HAP-1 (cell line): ENCODE data around the gene VAMP1.
"Not testable (repeated sequence)": the region's sequence is repeated elsewhere in the genome, so short reads cannot be mapped to it uniquely, and the experiment has no call there.

ENCODE experiments used
- DNase-seq, 2 experiments: peaks; one replicate each; pipeline ENCODE4 v3.0.0-alpha.2; 2016 to 2020; ENCODE audit warnings: low spot score in 2 of 2
- H3K27me3 ChIP-seq: fragments of 250-450 bp; sonication (Bioruptor Pico); 2 replicates; pipeline ENCODE4 v1.5.1; 2020; ENCODE audit warnings: low read depth, mild to moderate bottlenecking, moderate library complexity
- H3K36me3 ChIP-seq: fragments of 250-450 bp; sonication (Bioruptor Pico); replicated peaks from 2 replicates; pipeline ENCODE4 v1.5.1; 2020; ENCODE audit warnings: mild to moderate bottlenecking
- H3K4me1 ChIP-seq: fragments of 250-450 bp; sonication (Bioruptor Pico); 2 replicates; pipeline ENCODE4 v1.5.1; 2020; ENCODE audit warnings: mild to moderate bottlenecking
- H3K4me3 ChIP-seq: fragments of 250-450 bp; sonication (Bioruptor Pico); 2 replicates; pipeline ENCODE4 v1.5.1; 2020; ENCODE audit warnings: mild to moderate bottlenecking, moderate library complexity
- H3K9me3 ChIP-seq: fragments of 250-450 bp; sonication (Bioruptor Pico); 2 replicates; pipeline ENCODE4 v1.5.1; 2020; ENCODE audit warnings: mild to moderate bottlenecking, moderate library complexity
- in situ Hi-C: fragments of 300-500 bp; cut with MboI; formaldehyde crosslinking; loops from 3 replicates; pipeline ENCODE4 v1.14.3; 2020; ENCODE audit warnings: low sequenced_read_pairs, inconsistent platforms, mixed read lengths

Gene VAMP1

DNA sequence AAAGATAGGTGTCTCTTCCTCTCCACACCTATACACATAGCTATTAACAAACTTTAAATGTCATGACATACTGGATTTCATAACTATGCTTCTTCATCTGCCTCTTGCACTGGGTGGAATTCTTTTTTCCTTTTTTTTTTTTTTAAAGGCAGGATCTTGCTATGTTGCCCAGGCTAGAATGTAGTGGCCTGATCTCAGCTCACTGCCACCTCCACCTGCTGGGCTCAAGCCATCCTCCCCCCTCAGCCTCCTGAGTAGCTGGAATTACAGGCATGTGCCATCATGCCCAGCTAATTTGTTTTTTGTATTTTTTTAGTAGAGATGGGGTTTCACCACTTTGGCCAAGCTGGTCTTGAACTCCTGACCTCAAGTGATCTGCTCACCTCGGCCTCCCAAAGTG lies 17.8 kb upstream of the VAMP1 start:
- Histone ChIP-seq H3K9me3 (no peaks in the 10 kb centered on the region), H3K27me3 (no peaks in the 10 kb centered on the region), H3K4me3 (no peak overlapping the region), H3K36me3 (peaks cover 9% of the 10 kb centered on the region), H3K4me1 (peaks cover 8% of the 10 kb centered on the region)
- in situ Hi-C loops, result no loop called here
- DNase-seq, result no peak

DNA sequence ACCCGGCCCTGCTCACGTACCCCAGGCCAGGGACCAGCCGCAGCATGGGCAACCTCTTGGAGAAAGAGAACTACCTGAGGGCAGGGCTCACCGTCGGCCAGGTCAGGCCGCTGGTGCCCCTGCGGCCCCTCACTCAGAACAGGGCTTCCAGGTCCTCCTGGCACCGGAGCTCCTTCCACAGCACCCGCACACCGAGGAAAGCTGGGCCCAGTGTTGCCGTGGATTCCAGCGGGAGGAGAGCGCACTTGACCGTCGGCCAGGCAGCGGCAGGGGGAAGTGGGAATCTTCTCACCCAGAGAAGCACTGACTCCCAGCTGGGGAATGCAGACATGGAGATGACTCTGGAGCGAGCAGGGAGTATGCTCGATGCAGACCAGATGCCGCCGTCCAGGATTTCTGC lies 7.9 kb upstream of the VAMP1 start:
- Histone ChIP-seq H3K4me3 (no peak overlapping the region), H3K9me3 (peaks cover 6% of the 10 kb centered on the region; the same call in 1 of the 2 replicates), H3K36me3 (no peaks in the 10 kb centered on the region), H3K4me1 (no peaks in the 10 kb centered on the region), H3K27me3 (no peaks in the 10 kb centered on the region)
- DNase-seq, result no peak
- in situ Hi-C loops, result no loop called here

DNA sequence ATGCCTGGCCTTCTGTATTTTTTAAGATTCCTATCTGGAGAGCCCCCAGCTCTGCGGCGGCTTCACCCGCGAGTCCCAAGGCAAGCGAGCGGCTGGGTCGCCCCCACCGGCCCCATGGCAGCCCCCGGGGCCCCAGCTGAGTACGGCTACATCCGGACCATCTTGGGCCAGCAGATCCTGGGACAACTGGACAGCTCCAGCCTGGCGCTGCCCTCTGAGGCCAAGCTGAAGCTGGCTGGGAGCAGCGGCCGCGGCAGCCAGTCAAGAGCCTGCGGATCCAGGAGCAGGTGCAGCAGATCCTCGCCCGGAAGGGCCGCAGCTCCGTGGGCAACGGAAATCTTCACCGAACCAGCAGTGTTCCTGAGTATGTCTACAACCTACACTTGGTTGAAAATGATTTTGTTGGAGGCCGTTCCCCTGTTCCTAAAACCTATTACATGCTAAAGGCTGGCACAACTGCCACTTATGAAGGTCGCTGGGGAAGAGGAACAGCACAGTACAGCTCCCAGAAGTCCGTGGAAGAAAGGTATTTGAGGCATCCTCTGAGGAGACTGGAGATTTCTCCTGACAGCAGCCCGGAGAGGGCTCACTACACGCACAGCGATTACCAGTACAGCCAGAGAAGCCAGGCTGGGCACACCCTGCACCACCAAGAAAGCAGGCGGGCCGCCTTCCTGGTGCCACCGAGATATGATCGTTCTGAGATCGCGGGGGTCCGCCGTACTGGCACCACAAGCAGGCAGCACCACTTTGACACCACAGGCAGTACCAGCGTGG lies 7.3 kb upstream of the VAMP1 start:
- in situ Hi-C loops, H3K4me1 ChIP-seq: not testable (repeated sequence)

GRCh38 chr12:6476489-6476888 lies 6.0 kb upstream of the VAMP1 start:
- H3K27me3 ChIP-seq, result no peaks in the 10 kb centered on the region
- no peaks in the 10 kb centered on the region for H3K4me1 ChIP-seq
- H3K9me3 ChIP-seq, result peaks cover 6% of the 10 kb centered on the region; the same call in 1 of the 2 replicates
- H3K4me3 ChIP-seq, result no peak overlapping the region
- H3K36me3 ChIP-seq, result no peaks in the 10 kb centered on the region
- no peak for DNase-seq
- in situ Hi-C loops, result no loop called here

More for the DNA sequence above, 7.3 kb upstream of the VAMP1 start:
- H3K36me3 ChIP-seq, H3K27me3 ChIP-seq, H3K9me3 ChIP-seq, DNase-seq, H3K4me3 ChIP-seq: not testable (repeated sequence)

DNA sequence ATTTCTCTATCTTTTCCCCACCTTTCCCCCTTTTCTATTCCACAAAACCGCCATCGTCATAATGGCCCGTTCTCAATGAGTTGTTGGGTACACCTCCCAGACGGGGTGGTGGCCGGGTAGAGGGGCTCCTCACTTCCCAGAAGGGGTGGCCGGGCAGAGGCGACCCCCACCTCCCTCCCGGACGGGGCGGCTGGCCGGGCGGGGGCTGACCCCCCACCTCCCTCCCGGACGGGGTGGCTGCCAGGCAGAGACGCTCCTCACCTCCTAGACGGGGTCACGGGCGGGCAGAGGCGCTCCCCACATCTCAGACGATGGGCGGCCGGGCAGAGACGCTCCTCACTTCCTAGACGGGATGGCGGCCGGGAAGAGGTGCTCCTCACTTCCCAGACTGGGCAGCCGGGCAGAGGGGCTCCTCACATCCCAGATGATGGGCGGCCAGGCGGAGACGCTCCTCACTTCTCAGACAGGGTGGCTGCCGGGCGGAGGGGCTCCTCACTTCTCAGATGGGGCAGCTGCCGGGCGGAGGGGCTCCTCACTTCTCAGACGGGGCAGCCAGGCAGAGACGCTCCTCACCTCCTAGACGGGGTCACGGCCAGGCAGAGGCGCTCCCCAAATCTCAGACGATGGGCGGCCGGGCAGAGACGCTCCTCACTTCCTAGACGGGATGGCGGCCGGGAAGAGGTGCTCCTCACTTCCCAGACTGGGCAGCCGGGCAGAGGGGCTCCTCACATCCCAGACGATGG lies 4.9 kb upstream of the VAMP1 start:
- H3K36me3 ChIP-seq, H3K4me3 ChIP-seq, H3K27me3 ChIP-seq, H3K4me1 ChIP-seq, H3K9me3 ChIP-seq, in situ Hi-C loops, DNase-seq: not testable (repeated sequence)

- in situ Hi-C loops, result no loop called here
- peaks cover 5% of the 10 kb centered on the region; the same call in 1 of the 2 replicates for H3K4me1 ChIP-seq
- peaks cover 6% of the 10 kb centered on the region; the same call in 1 of the 2 replicates for H3K9me3 ChIP-seq
- no peaks in the 10 kb centered on the region for H3K36me3 ChIP-seq
- H3K4me3 ChIP-seq, result no peak overlapping the region
- no peak for DNase-seq
- H3K27me3 ChIP-seq, result no peaks in the 10 kb centered on the region
Observed at GRCh38 chr12:6472491-6472890, 2.0 kb upstream of the VAMP1 start.

- H3K4me1 ChIP-seq, result peaks cover 5% of the 10 kb centered on the region; the same call in 1 of the 2 replicates
- peaks cover 6% of the 10 kb centered on the region; the same call in 1 of the 2 replicates for H3K9me3 ChIP-seq
- H3K36me3 ChIP-seq, result no peaks in the 10 kb centered on the region
- no peaks in the 10 kb centered on the region for H3K27me3 ChIP-seq
- H3K4me3 ChIP-seq, result no peak overlapping the region
- no peak for DNase-seq
- in situ Hi-C loops, result no loop called here
Observed at GRCh38 chr12:6471989-6472360, 1.5 kb upstream of the VAMP1 start.

DNA sequence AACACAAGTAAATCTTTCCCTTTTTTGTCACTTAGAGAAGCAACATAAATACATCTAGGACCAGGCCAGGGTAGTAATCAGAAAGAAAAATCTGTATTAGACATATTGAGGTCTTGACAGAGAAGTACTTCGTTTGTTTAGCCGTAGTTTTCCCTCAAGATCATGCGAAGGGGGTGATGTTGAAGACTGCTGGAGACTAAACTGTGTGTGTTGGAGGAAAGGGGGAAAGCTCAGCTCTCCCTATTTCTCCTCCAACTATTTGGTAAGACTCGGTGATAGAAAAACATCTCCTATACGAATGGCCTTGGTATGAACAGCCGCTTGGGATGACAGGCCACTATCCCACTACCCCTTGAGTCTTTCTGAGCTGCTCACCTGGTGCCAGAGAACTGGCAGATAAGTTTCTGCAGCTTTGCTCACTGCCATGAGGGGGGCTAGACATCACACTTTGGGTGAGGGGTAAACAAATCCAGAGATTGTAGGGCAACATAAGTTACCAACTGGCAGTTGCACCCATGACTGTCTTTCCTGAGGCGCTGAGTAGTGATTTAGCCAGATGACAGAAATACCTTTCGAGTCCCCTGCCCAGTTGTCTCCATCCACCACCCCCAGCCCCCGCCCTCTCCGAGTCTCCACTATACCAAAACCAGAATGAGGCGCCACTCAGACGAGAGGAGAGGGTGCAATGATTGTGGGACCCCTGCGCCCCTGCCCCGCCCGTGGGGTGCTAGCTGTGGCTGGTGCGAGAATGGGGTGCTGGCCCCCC lies 685 bp downstream of the VAMP1 start:
- Histone ChIP-seq H3K27me3 (no peaks in the 10 kb centered on the region), H3K4me3 (peak overlapping the region; percentile 76), H3K4me1 (peaks cover 5% of the 10 kb centered on the region; the same call in 1 of the 2 replicates), H3K9me3 (no peaks in the 10 kb centered on the region), H3K36me3 (peaks cover 9% of the 10 kb centered on the region)
- peak in 1 of 2 experiments; percentile 48 for DNase-seq
- in situ Hi-C loops, result no loop called here

DNA sequence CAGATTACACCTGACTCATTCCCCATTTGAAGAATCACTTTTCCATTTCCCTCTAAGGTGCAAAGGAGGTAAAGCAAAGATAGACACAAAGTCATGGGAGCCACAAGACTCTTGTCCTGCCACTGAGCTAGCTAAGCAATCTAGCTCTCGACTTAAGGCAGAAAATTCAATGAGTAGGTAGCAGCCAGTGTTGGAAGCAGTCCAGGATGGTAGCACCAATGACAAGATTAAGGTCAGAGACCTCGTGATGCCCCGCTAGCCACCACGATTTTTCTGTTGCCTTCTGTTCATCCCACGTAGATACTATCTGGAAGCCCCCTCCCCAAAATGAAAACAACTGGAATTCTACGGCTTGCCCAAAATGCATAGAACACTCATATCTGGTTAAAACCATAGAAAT lies 1.4 kb downstream of the VAMP1 start:
- H3K36me3 ChIP-seq, result peaks cover 13% of the 10 kb centered on the region
- DNase-seq, result no peak
- no peaks in the 10 kb centered on the region for H3K27me3 ChIP-seq
- in situ Hi-C loops, result no loop called here
- peaks cover 5% of the 10 kb centered on the region; the same call in 1 of the 2 replicates for H3K4me1 ChIP-seq
- H3K9me3 ChIP-seq, result no peaks in the 10 kb centered on the region
- H3K4me3 ChIP-seq, result no peak overlapping the region

GRCh38 chr12:6468283-6468575 lies 2.2 kb downstream of the VAMP1 start:
- no peak for DNase-seq
- Histone ChIP-seq H3K4me3 (no peak overlapping the region), H3K27me3 (no peaks in the 10 kb centered on the region), H3K4me1 (peaks cover 5% of the 10 kb centered on the region; the same call in 1 of the 2 replicates), H3K9me3 (no peaks in the 10 kb centered on the region), H3K36me3 (peaks cover 13% of the 10 kb centered on the region)
- in situ Hi-C loops, result no loop called here

DNA sequence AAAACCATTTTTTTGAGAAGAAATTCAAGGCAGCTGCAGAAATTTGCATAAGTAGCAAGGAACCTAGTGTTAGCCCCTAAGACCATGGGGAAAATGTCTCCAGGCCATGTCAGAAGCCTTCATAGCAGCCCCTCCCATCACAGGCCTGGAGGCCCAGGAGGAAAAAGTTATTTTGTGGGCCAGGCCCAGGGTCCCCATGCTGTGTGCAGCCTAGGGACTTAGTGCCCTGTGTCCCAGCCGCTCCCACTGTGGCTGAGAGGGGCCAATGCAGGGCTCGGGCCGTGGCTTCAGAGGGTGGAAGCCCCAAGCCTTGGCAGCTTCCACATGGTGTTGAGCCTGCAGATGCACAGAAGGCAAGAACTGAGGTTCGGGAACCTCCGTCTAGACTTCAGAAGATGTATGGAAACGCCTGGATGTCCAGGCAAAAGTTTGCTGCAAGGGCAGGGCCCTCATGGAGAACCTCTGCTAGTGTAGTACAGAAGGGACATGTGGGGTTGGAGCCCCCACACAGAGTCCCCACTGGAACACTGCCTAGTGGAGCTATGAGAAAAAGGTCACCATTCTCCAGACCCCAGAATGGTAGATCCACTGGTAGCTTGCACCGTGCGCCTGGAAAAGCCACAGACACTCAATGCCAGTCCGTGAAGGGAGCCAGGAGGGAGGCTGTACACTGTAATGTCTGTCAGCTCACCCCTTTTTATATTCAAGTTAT lies 2.8 kb downstream of the VAMP1 start:
- in situ Hi-C loops, DNase-seq, H3K4me1 ChIP-seq, H3K9me3 ChIP-seq, H3K4me3 ChIP-seq, H3K27me3 ChIP-seq: not testable (repeated sequence)
- peaks cover 16% of the 10 kb centered on the region for H3K36me3 ChIP-seq

- H3K36me3 ChIP-seq, result peaks cover 24% of the 10 kb centered on the region
- in situ Hi-C loops, H3K4me1 ChIP-seq, DNase-seq, H3K27me3 ChIP-seq, H3K9me3 ChIP-seq, H3K4me3 ChIP-seq: not testable (repeated sequence)
Observed at GRCh38 chr12:6466751-6467150, 3.7 kb downstream of the VAMP1 start.

GRCh38 chr12:6466184-6466573 lies 4.3 kb downstream of the VAMP1 start:
- Histone ChIP-seq H3K27me3 (no peaks in the 10 kb centered on the region), H3K36me3 (peaks cover 26% of the 10 kb centered on the region), H3K9me3 (no peaks in the 10 kb centered on the region), H3K4me3 (no peak overlapping the region), H3K4me1 (peaks cover 2% of the 10 kb centered on the region; the same call in 1 of the 2 replicates)
- in situ Hi-C loops, result no loop called here
- DNase-seq, result no peak
